Naive thymus-derived CD8-positive, alpha-beta T cell (primary cell): ENCODE results near the gene CEBPZ. TPM values are rescaled to one million over a fixed set of nuclear protein-coding genes. Genes with fewer than 3 reads are reported as not detected.

Experiments used
- ATAC-seq, 2 donors: fragments of 150-1000 bp; cut with Tn5 transposase in 1 of 2; sonication (Bioruptor Pico), chemical (Tn5 transposase) in 1 of 2; 1 replicate in 1 of 2; 2 replicates in 1 of 2; pipeline ENCODE4 v1.10.0; 2021; ENCODE audit warnings: mild to moderate bottlenecking in 2 of 2, moderate library complexity in 2 of 2
- POLR2A ChIA-PET: fragments of 350-600 bp; sonication (Branson Sonifier 250); formaldehyde crosslinking; loops from one replicate; lab custom pipeline; 2021; ENCODE audit warnings: antibody characterized with exemption; lab: Charles Lee
- DNase-seq, 10 donors: peaks; one replicate each; pipeline versions ENCODE4 v3.0.0 to v3.0.0-alpha.2; 2020 to 2022
- H3K27ac Mint-ChIP-seq, 10 donors: one replicate each; pipeline ENCODE4 v1.8.0; 2020 to 2022; ENCODE audit warnings: mild to moderate bottlenecking in 10 of 10, mixed read lengths in 10 of 10, moderate library complexity in 4 of 10, inconsistent platforms in 1 of 10
- H3K27me3 Mint-ChIP-seq, 5 donors: one replicate each; pipeline ENCODE4 v1.8.0; 2021 to 2022; ENCODE audit warnings: mixed read lengths in 5 of 5
- H3K36me3 Mint-ChIP-seq, 3 donors: one replicate each; pipeline ENCODE4 v1.8.0; 2020 to 2022; ENCODE audit warnings: mixed read lengths in 3 of 3, mild to moderate bottlenecking in 2 of 3, inconsistent platforms in 1 of 3
- H3K4me1 Mint-ChIP-seq, 4 donors: one replicate each; pipeline ENCODE4 v1.8.0; 2021 to 2022; ENCODE audit warnings: mixed read lengths in 4 of 4
- H3K4me3 Mint-ChIP-seq, 10 donors: one replicate each; pipeline ENCODE4 v1.8.0; 2020 to 2022; ENCODE audit warnings: mild to moderate bottlenecking in 10 of 10, mixed read lengths in 10 of 10, moderate library complexity in 6 of 10, inconsistent platforms in 1 of 10
- H3K9me3 Mint-ChIP-seq, 9 donors: one replicate each; pipeline ENCODE4 v1.8.0; 2020 to 2022; ENCODE audit warnings: mixed read lengths in 9 of 9, mild to moderate bottlenecking in 3 of 9, inconsistent platforms in 1 of 9, moderate library complexity in 1 of 9
- polyA plus RNA-seq, 3 donors: library from polyadenylated mRNA; unstranded; fragments of 300-500 nt; fragmentation: Illumina TruSeq; gene quantifications; one replicate each; pipeline ENCODE4 v1.2.3, GENCODE V29; 2021
- total RNA-seq, 8 experiments: library from RNA in 2 of 8; stranded (reverse) in 2 of 8; gene quantifications; one replicate each; pipeline ENCODE4 v1.2.3 and lab custom pipeline; 2021 to 2026

The CEBPZ gene, protein sequence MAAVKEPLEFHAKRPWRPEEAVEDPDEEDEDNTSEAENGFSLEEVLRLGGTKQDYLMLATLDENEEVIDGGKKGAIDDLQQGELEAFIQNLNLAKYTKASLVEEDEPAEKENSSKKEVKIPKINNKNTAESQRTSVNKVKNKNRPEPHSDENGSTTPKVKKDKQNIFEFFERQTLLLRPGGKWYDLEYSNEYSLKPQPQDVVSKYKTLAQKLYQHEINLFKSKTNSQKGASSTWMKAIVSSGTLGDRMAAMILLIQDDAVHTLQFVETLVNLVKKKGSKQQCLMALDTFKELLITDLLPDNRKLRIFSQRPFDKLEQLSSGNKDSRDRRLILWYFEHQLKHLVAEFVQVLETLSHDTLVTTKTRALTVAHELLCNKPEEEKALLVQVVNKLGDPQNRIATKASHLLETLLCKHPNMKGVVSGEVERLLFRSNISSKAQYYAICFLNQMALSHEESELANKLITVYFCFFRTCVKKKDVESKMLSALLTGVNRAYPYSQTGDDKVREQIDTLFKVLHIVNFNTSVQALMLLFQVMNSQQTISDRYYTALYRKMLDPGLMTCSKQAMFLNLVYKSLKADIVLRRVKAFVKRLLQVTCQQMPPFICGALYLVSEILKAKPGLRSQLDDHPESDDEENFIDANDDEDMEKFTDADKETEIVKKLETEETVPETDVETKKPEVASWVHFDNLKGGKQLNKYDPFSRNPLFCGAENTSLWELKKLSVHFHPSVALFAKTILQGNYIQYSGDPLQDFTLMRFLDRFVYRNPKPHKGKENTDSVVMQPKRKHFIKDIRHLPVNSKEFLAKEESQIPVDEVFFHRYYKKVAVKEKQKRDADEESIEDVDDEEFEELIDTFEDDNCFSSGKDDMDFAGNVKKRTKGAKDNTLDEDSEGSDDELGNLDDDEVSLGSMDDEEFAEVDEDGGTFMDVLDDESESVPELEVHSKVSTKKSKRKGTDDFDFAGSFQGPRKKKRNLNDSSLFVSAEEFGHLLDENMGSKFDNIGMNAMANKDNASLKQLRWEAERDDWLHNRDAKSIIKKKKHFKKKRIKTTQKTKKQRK
- total RNA-seq (10 to 100 TPM; 88.4 to 98.5 TPM), polyA plus RNA-seq (10 to 100 TPM; 24.3 to 37.8 (median 25.7) TPM), total RNA-seq (lab: John Stamatoyannopoulos, UW) (125 to 316 (median 158) reads per million in 6 experiments)

DNA sequence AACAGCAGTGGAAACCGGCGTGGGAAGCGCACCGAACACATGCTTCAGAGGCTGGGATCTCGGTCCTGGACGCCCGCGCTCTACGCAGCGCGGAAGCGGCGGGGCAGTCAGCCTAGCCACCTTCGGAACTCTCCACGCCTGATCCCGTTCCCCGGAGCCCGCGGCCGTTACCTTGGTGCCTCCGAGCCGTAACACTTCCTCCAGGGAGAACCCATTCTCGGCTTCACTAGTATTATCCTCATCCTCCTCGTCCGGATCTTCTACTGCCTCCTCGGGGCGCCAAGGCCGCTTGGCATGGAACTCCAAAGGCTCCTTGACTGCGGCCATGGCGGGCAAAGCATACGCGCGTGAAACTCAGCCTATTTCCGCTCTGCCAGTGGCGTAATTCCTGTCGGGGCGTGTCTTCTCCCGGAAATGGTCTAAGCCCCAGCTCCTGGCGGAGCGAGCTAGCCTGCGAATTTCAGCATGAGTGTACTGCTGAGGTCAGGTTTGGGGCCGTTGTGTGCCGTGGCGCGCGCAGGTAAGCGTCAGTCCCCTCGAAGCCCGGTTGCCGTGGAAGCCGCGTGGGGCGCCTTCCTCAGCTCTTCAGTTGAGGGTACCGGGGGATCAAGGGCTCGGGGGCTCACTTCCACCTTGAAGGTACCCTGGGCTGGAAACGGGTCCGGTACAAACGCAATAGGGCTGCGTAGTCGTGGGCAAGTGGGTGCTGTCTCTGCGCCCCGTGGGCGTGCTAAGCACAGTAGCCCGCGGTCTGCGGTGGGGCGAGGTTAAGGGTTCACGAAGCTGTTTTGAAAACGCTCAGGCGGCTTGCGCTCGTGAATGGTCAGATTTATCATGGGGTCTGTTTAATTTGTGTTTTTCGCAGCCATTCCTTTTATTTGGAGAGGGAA lies at the start of gene CEBPZ, which contains the start of gene NDUFAF7:
Gene CEBPZ (minus strand): TSS at position 356 of the 890 bp plus-strand sequence. CDS start 29 bp downstream, at position 327.
Gene NDUFAF7 (plus strand): TSS at position 418 of the 890 bp plus-strand sequence. CDS start 48 bp downstream, at position 466.
- no peaks in the 10 kb centered on the region for H3K9me3 Mint-ChIP-seq
- POLR2A ChIA-PET, result interaction anchor here (0.5 to 1.7 kb wide), 9 partner anchors 10 to 1553 kb away, joined by 3 to 17 read pairs (median 4); partner anchors contain the start of genes CEBPZOS, EIF2AK2, GPATCH11 and HEATR5B
- DNase-seq, result peak; percentile 68 to 94 (median 86)
- H3K36me3 Mint-ChIP-seq, result peaks cover 4 to 38% (median 25%) of the 10 kb centered on the region in 3 donors
- peaks cover 12 to 48% (median 40%) of the 10 kb centered on the region in 4 donors for H3K4me1 Mint-ChIP-seq
- no peak within 1 kb of the TSS for H3K4me3 Mint-ChIP-seq
- no peaks in the 10 kb centered on the region for H3K27me3 Mint-ChIP-seq
- peak; percentile 88 to 92 for ATAC-seq
- no peak within 1 kb of the TSS for H3K27ac Mint-ChIP-seq

DNA sequence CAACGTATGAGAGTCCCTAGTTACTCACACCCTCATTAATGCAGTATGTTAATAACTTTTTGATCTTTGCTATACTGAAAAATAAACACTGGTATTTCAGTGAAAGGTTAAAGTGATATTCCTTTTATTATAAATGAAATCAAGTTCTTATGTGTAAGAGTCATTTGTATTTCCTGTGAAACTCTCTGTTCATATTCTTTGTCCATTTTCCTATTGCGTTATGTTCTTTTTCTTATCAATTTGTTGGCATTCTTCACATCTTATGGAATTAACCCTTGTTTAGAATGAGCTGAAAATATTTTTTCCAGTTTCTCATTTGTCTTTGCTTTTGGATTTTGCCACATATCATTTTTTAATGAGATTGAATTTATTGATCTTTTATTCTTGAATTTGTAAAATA lies 44.9 kb upstream of the CEBPZ start:
- H3K36me3 Mint-ChIP-seq, result peaks cover 5 to 70% (median 10%) of the 10 kb centered on the region in 3 donors

DNA sequence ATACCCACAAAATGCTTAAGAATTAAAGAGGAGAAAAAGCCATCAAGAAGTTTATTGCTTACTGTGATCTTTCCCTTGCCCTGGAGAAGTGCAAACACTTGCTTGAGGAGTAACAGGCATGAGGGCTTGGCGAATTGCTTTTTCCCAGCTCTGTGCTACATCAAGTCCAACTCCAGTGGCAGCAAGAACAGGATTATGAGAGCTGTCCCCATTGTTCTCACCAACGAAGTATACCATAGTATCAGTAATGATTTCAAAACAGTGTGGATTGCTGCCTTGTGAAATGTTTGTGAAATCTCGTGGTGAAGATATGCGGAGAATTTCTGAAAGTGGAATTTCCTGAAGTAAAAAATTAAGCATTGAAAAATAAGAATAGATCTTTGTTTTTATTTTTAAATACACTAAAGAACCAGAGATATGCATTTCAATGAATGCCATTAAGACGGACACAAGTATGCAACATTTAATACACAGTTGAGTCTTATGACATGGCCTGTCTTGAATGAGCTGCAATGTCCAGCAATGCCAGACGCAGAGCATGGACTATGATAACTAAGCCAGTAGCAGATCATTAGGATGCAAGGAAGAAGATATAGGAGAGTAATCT lies 43.1 kb upstream of the CEBPZ start:
- POLR2A ChIA-PET, result no interaction called here
- no peak overlapping the region for H3K4me3 Mint-ChIP-seq
- peaks cover 5 to 73% (median 6%) of the 10 kb centered on the region in 3 donors for H3K36me3 Mint-ChIP-seq
- no peaks in the 10 kb centered on the region for H3K4me1 Mint-ChIP-seq
- no peak for DNase-seq
- no peak overlapping the region for H3K27ac Mint-ChIP-seq
- no peaks in the 10 kb centered on the region for H3K9me3 Mint-ChIP-seq
- ATAC-seq, result no peak
- no peaks in the 10 kb centered on the region for H3K27me3 Mint-ChIP-seq

More for the DNA sequence above, 44.9 kb upstream of the CEBPZ start:
- H3K4me3 Mint-ChIP-seq, result no peak overlapping the region
- no peaks in the 10 kb centered on the region for H3K27me3 Mint-ChIP-seq
- DNase-seq, result no peak
- ATAC-seq, result no peak
- H3K4me1 Mint-ChIP-seq, result no peaks in the 10 kb centered on the region
- H3K9me3 Mint-ChIP-seq, result no peaks in the 10 kb centered on the region
- H3K27ac Mint-ChIP-seq, result no peak overlapping the region
- POLR2A ChIA-PET, result no interaction called here

DNA sequence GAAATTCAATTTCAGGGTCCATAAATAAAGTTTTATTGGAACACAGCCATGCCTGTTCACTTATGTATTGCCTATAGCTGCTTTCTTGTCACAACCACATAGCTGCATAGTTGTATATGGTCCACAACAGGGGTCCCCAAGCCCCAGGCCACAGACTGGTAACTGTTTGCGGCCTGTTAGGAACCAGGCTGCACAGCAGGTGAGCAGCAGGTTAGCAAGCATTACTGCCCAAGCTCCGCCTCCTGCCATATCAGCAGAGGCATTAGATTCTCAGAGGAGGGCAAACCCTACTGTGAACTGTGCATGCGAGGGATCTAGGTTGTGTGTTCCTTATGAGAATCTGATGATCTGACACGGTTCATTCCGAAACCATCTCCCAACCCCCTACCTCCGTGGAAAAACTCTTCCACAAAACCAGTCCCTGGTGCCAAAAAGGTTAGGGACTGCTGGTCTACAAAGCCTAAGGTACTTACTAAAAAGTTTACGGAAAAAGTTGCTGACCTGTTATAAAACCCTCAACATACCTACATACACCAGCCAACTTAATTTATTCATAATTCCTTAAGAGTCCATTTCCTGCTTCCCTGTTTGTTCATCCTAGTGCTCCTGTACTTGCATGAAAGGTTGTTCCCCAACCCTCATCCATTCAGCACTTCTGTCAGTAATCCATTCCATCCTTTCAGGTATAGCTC lies 40.1 kb upstream of the CEBPZ start:
- POLR2A ChIA-PET, result no interaction called here
- ATAC-seq, result no peak
- peaks cover 0 to 8% (median 3%) of the 10 kb centered on the region in 4 donors for H3K4me1 Mint-ChIP-seq
- H3K4me3 Mint-ChIP-seq, result no peak overlapping the region
- peak overlapping the region in 2 of 10 donors; percentile 3 to 48 for H3K27ac Mint-ChIP-seq
- peaks cover 5 to 76% (median 15%) of the 10 kb centered on the region in 3 donors for H3K36me3 Mint-ChIP-seq
- H3K9me3 Mint-ChIP-seq, result no peaks in the 10 kb centered on the region
- DNase-seq, result no peak
- no peaks in the 10 kb centered on the region for H3K27me3 Mint-ChIP-seq

DNA sequence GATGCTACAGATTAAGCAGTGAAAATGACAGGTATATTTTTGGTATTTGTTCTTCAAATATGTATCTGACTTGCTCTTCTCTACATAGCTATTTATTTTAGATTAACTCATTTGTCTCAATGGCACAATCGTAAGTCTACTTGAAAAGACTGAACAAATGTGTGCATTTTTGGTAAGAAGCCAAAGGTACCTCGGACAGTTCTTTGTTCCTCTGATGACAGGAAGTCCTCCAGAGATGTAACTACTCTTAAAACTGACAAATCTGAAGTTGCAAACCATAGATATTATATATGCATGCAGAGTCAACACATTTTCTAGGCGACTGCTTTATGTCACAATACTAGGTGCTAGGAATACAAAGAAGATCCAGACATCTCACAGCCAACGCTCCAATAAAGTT lies 36.7 kb upstream of the CEBPZ start:
- no peak overlapping the region for H3K4me3 Mint-ChIP-seq
- ATAC-seq (no peak), DNase-seq (no peak)
- POLR2A ChIA-PET, result no interaction called here
- no peaks in the 10 kb centered on the region for H3K27me3 Mint-ChIP-seq
- no peaks in the 10 kb centered on the region for H3K9me3 Mint-ChIP-seq
- peaks cover 0 to 9% (median 3%) of the 10 kb centered on the region in 4 donors for H3K4me1 Mint-ChIP-seq
- H3K27ac Mint-ChIP-seq, result peak overlapping the region in 1 of 10 donors; percentile 41
- peaks cover under 1 to 76% (median 9%) of the 10 kb centered on the region in 3 donors for H3K36me3 Mint-ChIP-seq

DNA sequence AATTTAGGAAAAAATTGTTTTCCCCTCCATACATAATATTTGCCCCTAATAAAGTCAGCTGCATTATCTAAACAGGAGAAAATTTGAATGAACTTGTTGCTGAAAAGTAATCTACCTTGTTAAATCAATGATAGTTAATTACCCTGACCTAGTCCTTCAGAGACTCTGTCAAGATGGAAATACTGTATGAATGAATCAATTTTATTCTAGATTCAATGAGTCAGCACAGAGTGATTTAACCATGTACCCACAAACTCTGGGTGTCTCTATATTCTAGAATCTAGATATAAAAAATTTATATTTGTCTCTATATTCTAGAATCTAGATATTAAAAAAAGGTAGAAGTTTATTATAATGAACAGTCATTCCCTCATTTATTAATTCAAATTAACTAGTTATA lies 36.3 kb upstream of the CEBPZ start:
- no peaks in the 10 kb centered on the region for H3K27me3 Mint-ChIP-seq
- no peak overlapping the region for H3K4me3 Mint-ChIP-seq
- peaks cover 0 to 76% (median 9%) of the 10 kb centered on the region in 3 donors for H3K36me3 Mint-ChIP-seq
- H3K27ac Mint-ChIP-seq, result peak overlapping the region in 1 of 10 donors; percentile 6
- DNase-seq (no peak), ATAC-seq (no peak)
- POLR2A ChIA-PET, result no interaction called here
- peaks cover 0 to 9% (median 4%) of the 10 kb centered on the region in 4 donors for H3K4me1 Mint-ChIP-seq
- no peaks in the 10 kb centered on the region for H3K9me3 Mint-ChIP-seq

DNA sequence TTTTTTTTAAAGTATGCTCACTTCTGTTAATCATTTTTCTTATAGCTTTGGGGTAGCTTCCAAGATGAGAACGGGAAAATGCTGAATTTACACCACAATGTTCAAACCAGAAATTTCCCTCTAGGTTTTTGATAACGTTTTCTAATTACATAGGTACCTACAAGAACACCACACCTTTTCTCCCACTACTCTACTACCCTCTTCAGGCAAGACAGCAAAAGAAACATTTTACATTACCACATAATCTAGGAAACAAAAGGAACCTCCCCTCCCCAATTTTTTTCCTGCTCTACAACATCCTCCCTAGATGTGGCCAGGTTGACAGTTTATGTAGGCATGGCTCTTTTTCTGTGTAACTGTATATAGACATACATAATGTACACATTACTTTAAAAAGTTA lies 32.4 kb upstream of the CEBPZ start:
- DNase-seq (no peak), ATAC-seq (no peak)
- Mint-ChIP-seq H3K4me1 (peaks cover 0 to 9% (median 7%) of the 10 kb centered on the region in 4 donors), H3K9me3 (no peaks in the 10 kb centered on the region), H3K27me3 (no peaks in the 10 kb centered on the region), H3K4me3 (no peak overlapping the region), H3K27ac (peak overlapping the region in 5 of 10 donors; percentile 6 to 51 (median 32)), H3K36me3 (peaks cover 0 to 63% (median 11%) of the 10 kb centered on the region in 3 donors)
- POLR2A ChIA-PET, result no interaction called here

DNA sequence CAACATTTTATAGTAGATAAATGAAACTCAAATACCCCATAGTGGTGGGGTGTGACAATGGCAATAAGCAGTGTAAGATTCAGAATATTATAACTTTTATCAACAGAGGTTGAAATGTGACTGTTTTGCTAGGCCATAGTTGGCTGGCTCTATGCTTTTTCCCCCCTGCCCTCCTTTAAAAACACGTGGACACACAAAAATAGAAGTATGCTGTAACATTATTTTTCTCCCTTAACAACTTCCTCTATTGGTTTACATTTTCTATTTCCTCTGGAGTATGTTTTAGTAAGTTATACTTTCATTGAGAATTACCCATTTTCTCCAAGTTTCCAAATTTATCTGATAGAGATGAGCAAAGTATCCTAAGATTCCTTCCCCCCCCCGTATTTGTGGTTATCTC lies 31.1 kb upstream of the CEBPZ start:
- Mint-ChIP-seq H3K36me3 (peaks cover 0 to 62% (median 8%) of the 10 kb centered on the region in 3 donors), H3K27ac (peak overlapping the region in 5 of 10 donors; percentile 4 to 82 (median 15)), H3K9me3 (no peaks in the 10 kb centered on the region), H3K4me1 (peaks cover 0 to 9% (median under 1%) of the 10 kb centered on the region in 4 donors), H3K4me3 (no peak overlapping the region), H3K27me3 (no peaks in the 10 kb centered on the region)
- POLR2A ChIA-PET, result interaction anchor here (1.2 kb wide), 1 partner anchor 62 kb away, joined by 3 read pairs; no protein-coding TSS in a partner anchor
- no peak for ATAC-seq
- no peak for DNase-seq

DNA sequence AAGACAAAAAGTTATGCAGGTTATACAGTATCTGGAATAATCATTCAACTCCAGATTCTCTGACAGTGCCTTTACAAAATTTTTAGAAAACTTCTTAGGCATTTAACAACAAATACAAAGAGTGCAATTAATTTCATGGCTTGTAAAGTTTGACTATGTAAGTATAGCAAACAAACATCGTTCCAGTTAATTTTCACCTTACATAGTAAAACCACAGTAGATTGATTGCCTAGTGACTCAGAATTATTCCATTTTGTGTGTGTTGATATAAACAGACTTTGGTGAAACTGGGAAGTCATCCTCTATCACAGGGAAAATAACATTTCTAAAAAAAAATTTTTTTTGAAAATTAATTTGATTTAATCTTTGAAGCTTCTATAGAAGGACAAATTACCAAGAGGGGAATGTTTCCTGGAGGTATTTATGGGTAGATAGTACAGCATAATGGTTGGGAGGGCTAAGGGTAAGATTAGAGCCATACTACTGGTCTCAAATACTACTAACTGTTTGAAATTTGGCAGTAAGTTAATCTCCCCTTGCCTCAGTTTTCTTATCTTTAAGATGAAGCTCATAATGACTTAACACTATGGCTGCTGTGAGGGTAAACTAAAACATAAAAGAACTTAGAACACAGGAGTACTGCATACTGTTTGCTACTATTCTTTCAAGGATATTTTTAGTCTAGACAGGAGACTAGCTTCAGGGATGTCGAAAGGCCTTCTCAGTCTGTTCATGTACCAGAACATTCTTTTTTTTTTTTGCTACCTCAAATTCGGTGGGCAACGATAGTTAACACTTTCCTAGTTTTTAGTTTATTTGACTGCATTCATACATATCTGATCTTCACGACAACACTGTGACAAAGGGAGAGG lies 19.7 kb upstream of the CEBPZ start:
- H3K27me3 Mint-ChIP-seq, result no peaks in the 10 kb centered on the region
- ATAC-seq, result no peak
- H3K4me1 Mint-ChIP-seq, result peaks cover 0 to 2% (median 1%) of the 10 kb centered on the region in 4 donors
- POLR2A ChIA-PET, result no interaction called here
- peak overlapping the region in 5 of 10 donors; percentile 28 to 73 (median 55) for H3K27ac Mint-ChIP-seq
- no peaks in the 10 kb centered on the region for H3K9me3 Mint-ChIP-seq
- H3K4me3 Mint-ChIP-seq, result no peak overlapping the region
- peaks cover 11 to 87% (median 18%) of the 10 kb centered on the region in 3 donors for H3K36me3 Mint-ChIP-seq
- DNase-seq, result no peak

DNA sequence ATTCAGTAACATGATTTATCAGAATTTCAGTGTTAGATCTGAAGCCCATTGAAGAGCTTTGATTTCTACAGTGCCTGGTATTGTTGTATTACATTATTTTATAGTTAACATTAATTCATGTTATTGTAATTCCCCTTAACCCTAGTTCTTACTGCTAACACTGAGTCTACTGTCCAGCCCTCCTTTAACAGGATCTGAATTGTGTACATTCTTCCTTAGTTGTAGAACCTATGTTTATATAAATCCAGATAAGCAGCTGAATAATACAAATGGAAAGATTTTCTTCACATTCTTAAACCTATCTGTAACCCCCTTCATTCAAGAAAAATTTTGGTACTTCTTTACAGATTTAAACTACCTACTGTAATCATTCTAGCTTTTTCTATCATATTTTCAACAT lies 14.8 kb upstream of the CEBPZ start:
- no peaks in the 10 kb centered on the region for H3K27me3 Mint-ChIP-seq
- no peak for ATAC-seq
- POLR2A ChIA-PET, result no interaction called here
- no peaks in the 10 kb centered on the region for H3K9me3 Mint-ChIP-seq
- H3K4me3 Mint-ChIP-seq, result no peak overlapping the region
- H3K4me1 Mint-ChIP-seq, result no peaks in the 10 kb centered on the region
- DNase-seq, result no peak
- peaks cover 1 to 88% (median 22%) of the 10 kb centered on the region in 3 donors for H3K36me3 Mint-ChIP-seq
- H3K27ac Mint-ChIP-seq, result peak overlapping the region in 1 of 10 donors; percentile 27
